SK-N-SH (cell line): Measurements from ENCODE around the gene PAFAH1B2.

Source experiments
- CTCF ChIP-seq: fragments of 200-600 bp; sonication (generic); IDR thresholded peaks from 2 replicates; pipeline ENCODE4 v1.6.1; 2017; ENCODE audit warnings: antibody characterized with exemption, mild to moderate bottlenecking, moderate library complexity
- ELF1 ChIP-seq: IDR thresholded peaks from 2 replicates; pipeline ENCODE4 v1.4.0; 2012
- EP300 ChIP-seq, 2 experiments: IDR thresholded peaks; 2 replicates each; pipeline versions ENCODE4 v1.4.0 to v1.6.1; 2012; ENCODE audit warnings: borderline replicate concordance in 1 of 2, low read depth in 1 of 2, low read length in 1 of 2
- RAD21 ChIP-seq: IDR thresholded peaks from 2 replicates; pipeline ENCODE4 v1.6.1; 2012; ENCODE audit warnings: mild to moderate bottlenecking, low read length

- TF ChIP-seq RAD21 (no peak), CTCF (no peak), EP300 (IDR thresholded peaks at IDR 0.05; ENCODE audit: borderline replicate concordance in 1 of 2, low read depth in 1 of 2, low read length in 1 of 2) (no peak), ELF1 (no peak)
These were observed 49.3 kb upstream of the PAFAH1B2 start for GRCh38 chr11:117094776-117095175.
